Suprapubic skin (tissue), 4 donors: ENCODE measurements around the gene PTGES2.

ENCODE experiments used
- CTCF ChIP-seq, 2 donors: fragments of 200-600 bp in 1 of 2; fragments of 450-650 bp in 1 of 2; sonication (generic) in 1 of 2; IDR thresholded peaks; one replicate each; pipeline ENCODE4 v1.5.1; 2016 to 2019; ENCODE audit warnings: antibody characterized with exemption in 2 of 2, mild to moderate bottlenecking in 1 of 2, moderate library complexity in 1 of 2
- POLR2A ChIP-seq, 2 donors: fragments of 450-650 bp; IDR thresholded peaks; one replicate each; pipeline ENCODE4 v1.6.1; 2017; ENCODE audit warnings: antibody characterized with exemption in 2 of 2, mild to moderate bottlenecking in 2 of 2, moderate library complexity in 2 of 2
- POLR2AphosphoS5 ChIP-seq, 3 donors: sonication (generic); formaldehyde crosslinking; IDR thresholded peaks; one replicate each; pipeline ENCODE4 v1.6.1; 2017; ENCODE audit warnings: antibody characterized with exemption in 3 of 3

GRCh38 chr9:128117613-128118471 is 9.7 kb downstream of the PTGES2 start:
- TF ChIP-seq CTCF (IDR thresholded peaks at IDR 0.05) (peak; percentile 100), POLR2A (IDR thresholded peaks at IDR 0.05) (no peak), POLR2AphosphoS5 (IDR thresholded peaks at IDR 0.05) (peak in 2 of 3 donors; percentile 59 to 64)
